ENCODE results near the gene NCLN. TPM values are rescaled to one million over a fixed set of nuclear protein-coding genes. Genes with fewer than 3 reads are reported as not detected.

The NCLN gene
- polyA plus RNA-seq, 3 donors = 28.6 to 60.9 (median 34.5) TPM

DNA sequence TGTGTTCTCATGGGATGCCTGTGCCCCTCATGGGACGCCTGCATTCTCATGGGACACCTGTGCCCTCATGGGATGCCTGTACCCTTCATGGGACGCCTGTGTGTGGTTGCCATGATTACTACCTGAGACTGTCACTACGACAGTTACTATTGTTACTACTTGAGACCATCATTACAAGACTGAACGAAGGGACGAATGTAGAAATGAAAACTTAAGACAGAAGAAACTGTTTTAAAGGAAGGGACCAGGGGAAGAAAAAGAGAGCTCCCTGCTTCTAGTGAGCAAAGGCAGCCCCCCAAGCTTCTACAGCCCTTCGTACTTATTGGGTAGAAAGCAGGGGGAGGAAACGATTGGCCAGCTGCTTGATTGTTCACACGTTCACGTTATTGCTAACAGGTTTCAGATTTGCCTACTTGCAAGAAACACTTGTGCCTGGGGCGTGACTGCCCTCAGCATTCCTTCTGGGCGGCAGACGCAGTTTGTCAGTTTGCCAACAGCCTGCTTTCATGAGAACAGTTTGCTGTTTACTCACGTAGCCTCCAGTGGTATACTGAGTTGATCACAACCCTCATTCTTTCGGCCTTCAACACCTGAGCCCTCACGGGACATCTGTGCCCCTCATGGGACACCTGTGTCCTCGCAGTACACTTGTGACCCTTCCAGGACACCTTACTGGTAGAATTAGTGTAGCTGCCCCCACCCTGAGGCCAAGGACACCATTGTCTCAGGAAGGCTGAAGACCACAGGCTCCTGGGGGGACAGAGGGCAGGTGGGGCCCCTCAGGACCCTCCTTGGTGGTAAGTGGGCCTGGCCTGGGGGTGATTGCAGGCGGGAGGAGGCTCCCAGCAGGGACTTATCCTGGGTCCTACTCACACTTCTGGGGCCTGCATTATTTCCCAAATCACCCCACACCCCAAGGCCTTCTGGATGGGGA lies 9.7 kb upstream of the NCLN start:
- Histone ChIP-seq H2AFZ (ENCODE audit: insufficient read depth, low read depth, low read length, poor library complexity, severe bottlenecking) (no peak overlapping the region), H3K79me2 (ENCODE audit: insufficient read depth, low read length) (peaks cover 53% of the 10 kb centered on the region), H3K9me3 (replicated peaks in 1 of 2; ENCODE audit: control insufficient read depth in 1 of 2, insufficient read depth in 1 of 2, low read length in 2 of 2) (no peaks in the 10 kb centered on the region), H3K36me3 (replicated peaks in 1 of 2; ENCODE audit: control insufficient read depth in 1 of 2, insufficient read depth in 2 of 2, low read length in 2 of 2) (no peaks in the 10 kb centered on the region), H3K4me3 (replicated peaks in 1 of 3; ENCODE audit: low read depth in 2 of 3, low read length in 3 of 3) (no peak overlapping the region), H3K9ac (ENCODE audit: insufficient read depth, low read length, poor library complexity, severe bottlenecking) (peak overlapping the region; percentile 46), H3K4me2 (replicated peaks; ENCODE audit: extremely low read depth, low read length, poor library complexity, severe bottlenecking) (peak overlapping the region; percentile 57), H3K27me3 (ENCODE audit: control insufficient read depth in 2 of 2, insufficient read depth in 2 of 2, low read length in 2 of 2) (no peaks in the 10 kb centered on the region), H3K27ac (ENCODE audit: low read depth in 1 of 2, low read length in 2 of 2) (peak overlapping the region; percentile 17 to 65), H4K20me1 (ENCODE audit: insufficient read depth, low read length) (peaks cover 17% of the 10 kb centered on the region), H3K4me1 (ENCODE audit: control insufficient read depth in 1 of 2, insufficient read depth in 2 of 2, low read length in 2 of 2) (peaks cover 46 to 65% of the 10 kb centered on the region in 2 donors)
- Mint-ChIP-seq H3K4me3 (peak overlapping the region; percentile 48), H3K9me3 (peaks cover 0 to 3% (median 0%) of the 10 kb centered on the region in 7 donors), H3K36me3 (peaks cover 4 to 11% of the 10 kb centered on the region in 2 donors), H3K27me3 (ENCODE audit: low read depth in 3 of 3) (peaks cover 0 to 13% (median 0%) of the 10 kb centered on the region in 3 donors), H3K4me1 (peaks cover 40% of the 10 kb centered on the region), H3K27ac (peak overlapping the region in 5 of 7 donors; percentile 31 to 89 (median 64))
- DNase-seq = no peak
- TF ChIP-seq, protein P1, sequence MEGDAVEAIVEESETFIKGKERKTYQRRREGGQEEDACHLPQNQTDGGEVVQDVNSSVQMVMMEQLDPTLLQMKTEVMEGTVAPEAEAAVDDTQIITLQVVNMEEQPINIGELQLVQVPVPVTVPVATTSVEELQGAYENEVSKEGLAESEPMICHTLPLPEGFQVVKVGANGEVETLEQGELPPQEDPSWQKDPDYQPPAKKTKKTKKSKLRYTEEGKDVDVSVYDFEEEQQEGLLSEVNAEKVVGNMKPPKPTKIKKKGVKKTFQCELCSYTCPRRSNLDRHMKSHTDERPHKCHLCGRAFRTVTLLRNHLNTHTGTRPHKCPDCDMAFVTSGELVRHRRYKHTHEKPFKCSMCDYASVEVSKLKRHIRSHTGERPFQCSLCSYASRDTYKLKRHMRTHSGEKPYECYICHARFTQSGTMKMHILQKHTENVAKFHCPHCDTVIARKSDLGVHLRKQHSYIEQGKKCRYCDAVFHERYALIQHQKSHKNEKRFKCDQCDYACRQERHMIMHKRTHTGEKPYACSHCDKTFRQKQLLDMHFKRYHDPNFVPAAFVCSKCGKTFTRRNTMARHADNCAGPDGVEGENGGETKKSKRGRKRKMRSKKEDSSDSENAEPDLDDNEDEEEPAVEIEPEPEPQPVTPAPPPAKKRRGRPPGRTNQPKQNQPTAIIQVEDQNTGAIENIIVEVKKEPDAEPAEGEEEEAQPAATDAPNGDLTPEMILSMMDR (IDR thresholded peaks at IDR 0.05) = no peak
- intact Hi-C loops (cut with micrococcal nuclease) = loop anchor here in 1 of 2 donors (5.0 kb wide), 1 partner anchor 34 kb away; no protein-coding TSS in a partner anchor
- WGBS (ENCODE audit: insufficient coverage) = 68% methylated on average over 12 of the region's 17 CpGs

DNA sequence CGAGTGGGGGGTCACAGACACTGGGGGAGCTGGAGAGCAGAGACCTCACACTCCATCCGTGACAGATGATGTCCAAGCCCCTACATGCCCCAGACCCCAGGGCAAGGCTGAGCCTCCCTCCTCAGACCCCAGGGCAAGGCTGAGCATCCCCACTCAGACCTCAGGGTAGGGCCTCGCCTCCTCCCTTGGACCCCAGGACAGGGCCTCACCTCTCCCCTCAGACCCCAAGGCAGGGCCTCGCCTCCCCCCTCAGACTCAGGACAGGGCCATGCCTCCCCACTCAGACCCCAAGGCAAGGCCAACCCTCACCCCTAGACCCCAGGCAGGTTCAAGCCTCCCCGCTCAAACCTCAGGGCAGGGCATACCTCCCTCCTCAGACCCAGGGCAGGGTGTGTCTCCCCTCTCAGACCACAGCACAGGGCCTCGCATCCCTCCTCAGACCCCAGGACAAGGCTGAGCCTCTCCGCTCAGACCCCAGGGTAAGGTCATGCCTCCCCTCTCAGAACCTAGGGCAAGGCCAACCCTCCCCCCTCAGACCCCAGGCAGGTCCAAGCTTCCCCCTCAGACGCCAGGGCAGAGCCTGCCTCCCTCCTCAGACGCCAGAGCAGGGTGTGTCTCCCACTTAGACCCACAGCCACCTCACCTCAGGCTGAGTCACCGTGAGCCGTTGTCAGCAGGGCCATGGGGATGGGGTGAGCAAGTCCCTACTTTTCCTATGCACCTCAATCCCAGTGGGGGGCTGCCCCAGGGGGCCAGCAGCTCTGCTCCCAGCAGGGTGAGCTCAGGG lies 8.8 kb upstream of the NCLN start:
- H3K4me3 Mint-ChIP-seq = peak overlapping the region; percentile 48 to 68
- Histone ChIP-seq H3K79me2 (ENCODE audit: insufficient read depth, low read length) (peaks cover 54% of the 10 kb centered on the region), H2AFZ (ENCODE audit: insufficient read depth, low read depth, low read length, poor library complexity, severe bottlenecking) (no peak overlapping the region), H3K4me3 (replicated peaks in 1 of 3; ENCODE audit: low read depth in 2 of 3, low read length in 3 of 3) (peak overlapping the region in 2 of 3 experiments; percentile 7 to 51), H3K36me3 (replicated peaks in 1 of 2; ENCODE audit: control insufficient read depth in 1 of 2, insufficient read depth in 2 of 2, low read length in 2 of 2) (no peaks in the 10 kb centered on the region), H4K20me1 (ENCODE audit: insufficient read depth, low read length) (peaks cover 22% of the 10 kb centered on the region), H3K4me2 (replicated peaks; ENCODE audit: extremely low read depth, low read length, poor library complexity, severe bottlenecking) (peak overlapping the region; percentile 57), H3K4me1 (ENCODE audit: control insufficient read depth in 1 of 2, insufficient read depth in 2 of 2, low read length in 2 of 2) (peaks cover 49 to 65% of the 10 kb centered on the region in 2 donors), H3K9ac (ENCODE audit: insufficient read depth, low read length, poor library complexity, severe bottlenecking) (peak overlapping the region; percentile 46), H3K27me3 (ENCODE audit: control insufficient read depth in 2 of 2, insufficient read depth in 2 of 2, low read length in 2 of 2) (no peaks in the 10 kb centered on the region), H3K27ac (ENCODE audit: low read depth in 1 of 2, low read length in 2 of 2) (peak overlapping the region; percentile 17 to 65), H3K9me3 (replicated peaks in 1 of 2; ENCODE audit: control insufficient read depth in 1 of 2, insufficient read depth in 1 of 2, low read length in 2 of 2) (no peaks in the 10 kb centered on the region)
- peak; percentile 51 to 78 (median 63) for DNase-seq
- intact Hi-C loops (cut with micrococcal nuclease) = loop anchor here in 1 of 2 donors (5.0 kb wide), 1 partner anchor 35 kb away; no protein-coding TSS in a partner anchor
- TF ChIP-seq, protein P1 (IDR thresholded peaks at IDR 0.05) = no peak
- WGBS (ENCODE audit: insufficient coverage) = 92% methylated on average over 5 of the region's 11 CpGs
- H3K27me3 Mint-ChIP-seq (ENCODE audit: low read depth in 3 of 3) = peaks cover 0 to 10% (median 0%) of the 10 kb centered on the region in 3 donors
- peaks cover 39% of the 10 kb centered on the region for H3K4me1 Mint-ChIP-seq
- peak overlapping the region; percentile 31 to 89 (median 73) for H3K27ac Mint-ChIP-seq
- H3K9me3 Mint-ChIP-seq = peaks cover 0 to 3% (median 0%) of the 10 kb centered on the region in 7 donors
- H3K36me3 Mint-ChIP-seq = peaks cover 4 to 8% of the 10 kb centered on the region in 2 donors

Data from CD14-positive monocyte (primary cell).